ENCODE measurements around the gene TMPO.
"Not testable (repeated sequence)": the region's sequence is repeated elsewhere in the genome, so short reads cannot be mapped to it uniquely, and the experiment has no call there.

TMPO gene

DNA sequence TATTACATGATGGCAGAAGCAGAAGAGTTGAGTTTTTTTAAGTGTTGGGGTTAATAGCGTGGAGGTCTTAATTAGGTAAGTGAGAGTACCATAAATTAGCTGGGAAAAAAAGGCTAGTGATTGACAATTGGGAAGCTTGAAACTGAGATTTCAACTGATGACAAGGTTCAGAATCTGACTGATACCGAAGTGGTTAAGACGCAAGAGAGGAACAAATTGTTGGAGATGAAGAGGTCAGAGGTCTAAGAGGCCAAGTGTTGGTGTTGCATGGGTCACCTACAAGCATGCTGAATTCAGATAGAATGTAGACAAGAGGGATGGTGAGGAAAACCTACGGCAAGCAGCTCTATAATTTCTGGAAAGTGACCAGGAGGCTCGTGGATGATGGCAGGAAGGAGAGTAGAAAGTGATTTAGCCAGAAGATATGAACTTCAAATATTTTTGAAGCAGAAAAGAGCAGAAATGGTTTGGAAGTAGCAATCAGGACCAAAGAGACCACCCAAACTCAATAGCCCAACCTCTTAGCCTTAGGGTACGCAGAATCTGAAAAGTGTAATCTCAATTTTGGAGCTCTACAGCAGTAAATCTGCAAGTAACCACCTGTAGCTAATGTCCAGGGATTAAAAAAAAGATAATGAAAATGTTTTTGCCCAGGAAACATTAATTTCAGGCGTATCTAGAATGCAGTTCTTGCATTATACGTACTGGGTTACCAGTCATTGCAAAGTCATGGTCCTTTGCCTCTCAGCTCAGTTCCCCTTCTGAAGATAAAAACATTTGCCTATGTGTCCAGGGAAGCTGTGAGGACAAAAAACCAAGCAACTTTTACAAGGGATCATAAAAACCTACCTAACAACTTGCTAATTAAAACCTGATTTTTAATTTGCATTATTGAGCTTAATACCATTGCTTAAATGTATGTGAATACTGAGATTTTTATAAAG, 1.7 kb upstream of the TMPO start:
- no peak for DNase-seq

GRCh38 chr12:98514982-98515286, 456 bp upstream of the TMPO start:
- DNase-seq = no peak

- DNase-seq = peak; percentile 64 to 96 (median 76)
These were observed 902 bp downstream of the TMPO start for GRCh38 chr12:98516111-98516873.

DNA sequence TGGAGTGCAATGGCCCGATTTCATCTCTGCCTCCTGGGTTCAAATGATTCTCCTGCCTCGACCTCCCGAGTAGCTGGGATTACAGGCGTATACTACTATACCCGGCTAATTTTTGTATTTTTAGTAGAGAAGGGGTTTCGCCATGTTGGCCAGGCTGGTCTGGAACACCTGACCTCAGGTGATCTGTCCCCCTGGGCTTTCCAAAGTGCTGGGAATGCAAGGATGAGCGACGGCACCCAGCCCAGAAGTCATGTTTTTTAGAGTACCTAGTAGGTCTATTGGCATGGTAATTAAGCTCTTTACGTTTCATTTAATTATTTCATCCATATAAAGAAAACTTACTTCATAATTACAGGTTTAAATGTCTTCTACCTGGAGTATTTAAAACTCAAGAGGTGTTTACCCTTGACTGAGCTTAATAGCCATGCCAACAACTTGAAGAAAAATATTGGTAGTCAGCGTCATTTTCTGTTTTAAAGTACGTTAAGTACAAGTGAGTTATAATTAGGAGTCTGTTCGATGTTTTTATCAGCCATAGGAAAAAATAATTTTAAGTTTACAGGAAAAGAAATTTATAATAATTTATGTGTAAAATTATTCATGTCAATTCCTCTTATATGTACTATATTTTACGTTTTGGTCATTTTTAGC, 4.0 kb downstream of the TMPO start:
- no peak for DNase-seq

GRCh38 chr12:98530068-98530467, 14.7 kb downstream of the TMPO start:
- no peak for DNase-seq

DNA sequence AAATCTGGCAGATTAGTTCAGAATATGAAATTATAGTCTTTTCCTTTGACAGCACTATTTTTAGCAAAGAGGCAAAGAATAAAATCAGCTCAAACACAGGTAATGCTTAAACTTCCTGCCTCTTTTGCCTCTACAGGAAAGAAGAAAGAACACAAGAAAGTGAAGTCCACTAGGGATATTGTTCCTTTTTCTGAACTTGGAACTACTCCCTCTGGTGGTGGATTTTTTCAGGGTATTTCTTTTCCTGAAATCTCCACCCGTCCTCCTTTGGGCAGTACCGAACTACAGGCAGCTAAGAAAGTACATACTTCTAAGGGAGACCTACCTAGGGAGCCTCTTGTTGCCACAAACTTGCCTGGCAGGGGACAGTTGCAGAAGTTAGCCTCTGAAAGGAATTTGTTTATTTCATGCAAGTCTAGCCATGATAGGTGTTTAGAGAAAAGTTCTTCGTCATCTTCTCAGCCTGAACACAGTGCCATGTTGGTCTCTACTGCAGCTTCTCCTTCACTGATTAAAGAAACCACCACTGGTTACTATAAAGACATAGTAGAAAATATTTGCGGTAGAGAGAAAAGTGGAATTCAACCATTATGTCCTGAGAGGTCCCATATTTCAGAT, 17.4 kb downstream of the TMPO start:
- DNase-seq = peak in 1 of 5 donors; percentile 34

- no peak for DNase-seq
These were observed 18.4 kb downstream of the TMPO start for GRCh38 chr12:98533723-98534251.

- DNase-seq = no peak
These were observed 22.6 kb downstream of the TMPO start for GRCh38 chr12:98538031-98538430.

DNA sequence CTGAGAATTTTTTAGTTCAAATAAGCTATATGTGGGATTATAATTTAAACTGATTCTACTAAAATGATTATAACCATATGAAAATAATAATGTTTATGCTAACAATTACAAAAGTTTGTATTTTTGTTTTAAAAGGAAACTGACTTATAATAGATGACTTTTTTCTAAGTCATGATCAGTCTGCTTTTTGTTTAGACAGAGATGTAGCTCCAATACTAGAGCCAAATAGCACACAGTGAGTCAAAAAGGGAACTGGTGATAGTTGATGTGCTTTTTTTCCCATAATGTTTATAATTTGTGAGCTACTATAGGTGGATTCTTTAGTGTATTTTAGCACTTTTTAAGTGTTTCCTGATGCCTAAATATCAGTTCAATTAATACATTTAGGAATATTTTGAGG, 28.3 kb downstream of the TMPO start:
- DNase-seq = no peak

- no peak for DNase-seq
These were observed 29.4 kb downstream of the TMPO start for GRCh38 chr12:98544751-98545150.

GRCh38 chr12:98549371-98550110, 34.2 kb downstream of the TMPO start:
- DNase-seq = no peak

GRCh38 chr12:98551787-98552186, 36.4 kb downstream of the TMPO start:
- DNase-seq = no peak

- not testable (repeated sequence) for DNase-seq
These were observed 42.7 kb downstream of the TMPO start for GRCh38 chr12:98558097-98558496.

GRCh38 chr12:98559666-98560065, 44.3 kb downstream of the TMPO start:
- no peak for DNase-seq

- no peak for DNase-seq
These were observed 46.5 kb downstream of the TMPO start for GRCh38 chr12:98561846-98562245.

GRCh38 chr12:98572010-98572409, 56.6 kb downstream of the TMPO start:
- no peak for DNase-seq

DNA sequence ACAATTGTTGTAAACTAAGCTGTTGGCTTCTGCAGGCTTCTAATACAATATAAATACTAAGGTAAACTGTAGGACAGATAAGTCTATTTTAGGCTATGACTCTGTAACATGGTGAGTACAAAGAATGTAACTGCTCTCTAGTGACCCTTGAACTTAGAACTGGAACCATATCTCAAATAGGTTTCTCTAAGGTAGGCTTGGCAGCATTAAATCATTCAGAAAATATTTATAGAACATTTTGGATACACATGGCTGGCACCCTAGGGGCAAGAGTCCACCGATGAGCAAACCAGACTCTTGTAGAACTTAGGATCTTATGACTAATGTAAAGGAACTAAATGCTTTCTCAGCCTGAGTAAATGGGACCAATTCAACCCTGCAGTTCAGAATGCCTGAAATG, 58.7 kb downstream of the TMPO start:
- DNase-seq = no peak

GRCh38 chr12:98575013-98575412, 59.6 kb downstream of the TMPO start:
- no peak for DNase-seq

GRCh38 chr12:98576795-98577194, 61.4 kb downstream of the TMPO start:
- not testable (repeated sequence) for DNase-seq

DNA sequence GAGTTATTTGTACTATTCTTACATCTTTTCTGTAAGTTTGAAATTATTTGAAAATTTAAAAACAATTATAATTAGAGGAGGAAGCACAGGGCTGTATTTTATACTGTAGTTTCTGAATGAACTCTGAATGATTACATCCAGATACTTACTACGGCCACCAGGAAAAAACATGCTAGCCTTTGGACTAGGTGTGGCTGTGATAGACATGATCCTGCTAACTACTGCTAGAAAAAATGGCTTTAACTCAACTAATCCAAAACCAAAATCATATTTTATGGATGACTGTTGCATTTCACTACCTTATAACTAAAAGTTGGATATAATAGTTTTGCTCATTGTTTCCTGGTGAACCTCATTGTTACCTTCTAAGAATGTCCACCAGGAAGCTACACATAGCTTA, 63.0 kb downstream of the TMPO start:
- DNase-seq = no peak

DNA sequence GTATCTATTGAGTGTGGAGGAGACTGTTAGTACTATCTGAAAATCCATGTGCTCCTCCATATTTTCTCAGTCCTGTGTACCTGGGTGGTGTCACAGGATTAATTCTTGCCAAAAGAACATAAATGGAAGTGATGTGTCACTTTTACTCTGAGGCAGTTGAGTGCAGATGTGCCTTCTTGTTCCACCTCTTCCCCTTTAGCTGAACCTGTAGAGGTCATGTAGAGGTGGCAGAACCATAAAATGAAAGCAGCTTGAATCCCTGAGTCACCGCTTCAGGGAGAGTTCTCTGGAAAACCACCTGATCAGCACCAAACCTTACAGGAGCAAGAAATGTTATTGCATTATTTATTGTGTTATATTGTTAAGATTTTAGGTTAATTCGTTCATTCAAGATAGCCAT, 63.4 kb downstream of the TMPO start:
- DNase-seq = no peak

- no peak for DNase-seq
These were observed 64.0 kb downstream of the TMPO start for GRCh38 chr12:98579347-98579746.

Data from T-helper 1 cell (primary cell).